ENCODE results near the gene ELFN1.

Gene ELFN1

DNA sequence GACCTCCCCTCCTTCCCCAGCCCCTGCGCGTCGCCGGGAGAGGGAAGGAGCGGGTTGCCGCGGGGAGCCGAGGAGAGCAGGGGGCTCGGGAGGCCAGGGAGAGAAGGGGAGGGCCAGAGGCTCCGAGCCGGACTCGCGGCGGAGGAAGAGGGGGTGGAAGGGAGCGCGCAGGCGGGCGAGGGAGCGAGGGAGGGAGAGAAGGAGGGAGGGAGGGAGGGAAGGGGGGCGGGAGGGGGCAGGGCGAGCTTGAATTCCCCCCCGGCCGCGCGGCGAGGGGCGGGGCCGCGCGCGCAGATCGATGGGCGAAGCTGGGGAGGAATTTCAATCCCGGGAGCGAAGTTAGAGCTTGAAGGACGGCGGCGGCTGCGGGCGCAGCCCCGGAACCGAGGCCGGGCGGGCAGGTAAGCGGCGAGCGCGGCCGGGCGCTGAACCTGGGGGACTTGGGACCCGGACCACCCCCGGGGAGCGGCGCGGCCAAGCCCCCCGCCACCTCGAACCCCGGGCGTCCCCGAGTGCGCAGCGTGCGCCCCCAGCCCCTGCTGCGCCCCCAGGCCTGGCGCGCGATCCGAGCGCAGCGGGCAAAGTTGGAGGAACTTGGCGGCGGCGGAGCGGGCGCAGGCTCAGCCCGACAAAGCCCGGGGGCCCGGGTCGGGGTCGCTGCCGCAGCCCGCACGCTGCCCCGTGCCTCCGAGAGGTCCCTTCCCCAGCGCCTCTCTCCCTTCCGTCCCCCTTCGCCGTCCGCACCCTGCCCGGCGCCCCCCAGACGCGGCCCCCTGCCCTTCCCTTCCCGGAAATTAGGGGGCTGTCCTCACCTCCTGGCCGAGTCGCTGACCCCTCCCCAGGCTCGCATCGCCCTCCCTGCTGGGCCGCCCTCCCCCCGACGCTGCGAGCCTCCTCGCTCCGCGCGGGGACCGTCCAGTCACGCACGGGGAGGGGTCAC lies at the start of gene ELFN1:
ELFN1 (plus strand) TSS at position 324 of the 940 bp plus-strand sequence. CDS start 74,320 bp downstream, outside the sequence.
- DNase-seq (ENCODE audit: low read depth in 2 of 2) = no peak

DNA sequence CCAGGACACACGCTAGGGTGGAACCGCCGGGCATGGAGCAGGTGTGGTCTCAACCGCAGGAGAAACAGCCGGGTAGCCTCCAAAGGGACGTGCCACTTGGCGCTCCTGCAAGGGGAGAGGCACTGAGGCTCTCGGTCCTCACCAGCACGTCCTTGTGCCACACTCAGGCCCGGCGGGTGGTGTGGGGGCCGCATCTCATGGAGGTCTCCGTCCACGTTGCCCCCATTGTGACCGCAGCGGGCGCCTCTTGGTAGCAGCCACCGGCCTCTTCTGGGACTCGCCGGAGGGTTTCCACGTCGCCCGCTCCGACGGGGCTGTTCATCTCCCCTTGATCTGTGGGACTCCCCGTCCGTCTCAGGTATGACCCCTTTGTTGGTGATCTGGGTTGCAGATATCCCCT lies 49.2 kb upstream of the ELFN1 start:
- no peak for DNase-seq (ENCODE audit: low read depth in 2 of 2)

DNA sequence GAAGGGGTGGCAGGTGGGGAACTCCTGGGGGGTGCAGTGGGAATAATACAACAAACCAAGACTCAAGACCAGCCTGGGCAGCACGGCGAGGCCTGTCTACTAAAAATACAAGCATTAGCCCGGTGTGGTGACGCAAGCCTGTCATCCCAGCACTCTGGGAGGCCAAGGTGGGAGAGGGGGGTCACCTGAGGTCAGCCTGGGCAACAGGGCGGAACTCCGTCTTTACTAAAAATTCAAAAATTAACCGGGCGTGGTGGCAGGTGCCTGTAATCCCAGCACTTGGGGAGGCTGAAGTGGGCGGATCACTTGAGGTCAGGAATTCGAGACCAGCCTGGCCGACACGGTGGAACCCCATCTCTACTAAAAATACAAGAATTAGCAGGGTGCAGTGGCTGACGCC lies 48.4 kb upstream of the ELFN1 start:
- DNase-seq (ENCODE audit: low read depth in 2 of 2) = no peak

DNA sequence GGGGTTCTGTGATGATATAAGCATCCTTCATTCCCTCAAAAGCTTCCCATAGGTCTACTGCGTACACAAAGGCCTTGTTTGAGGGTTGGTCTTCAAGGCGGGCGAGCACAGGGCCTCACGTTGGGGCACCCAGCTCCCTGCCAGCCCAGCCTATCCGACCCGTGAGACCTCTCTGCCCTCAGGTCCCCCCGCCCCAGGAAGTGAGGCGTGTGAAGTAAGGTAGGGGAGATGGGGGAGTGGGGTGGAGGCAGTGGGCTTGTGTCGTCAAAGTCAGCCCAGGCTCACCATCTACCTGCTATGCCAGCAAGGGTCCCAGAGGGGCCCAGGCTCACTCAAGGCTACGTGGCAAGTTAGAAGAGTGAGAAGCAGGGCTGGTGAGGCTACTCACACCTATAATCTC lies 47.6 kb upstream of the ELFN1 start:
- DNase-seq (ENCODE audit: low read depth in 2 of 2) = no peak

DNA sequence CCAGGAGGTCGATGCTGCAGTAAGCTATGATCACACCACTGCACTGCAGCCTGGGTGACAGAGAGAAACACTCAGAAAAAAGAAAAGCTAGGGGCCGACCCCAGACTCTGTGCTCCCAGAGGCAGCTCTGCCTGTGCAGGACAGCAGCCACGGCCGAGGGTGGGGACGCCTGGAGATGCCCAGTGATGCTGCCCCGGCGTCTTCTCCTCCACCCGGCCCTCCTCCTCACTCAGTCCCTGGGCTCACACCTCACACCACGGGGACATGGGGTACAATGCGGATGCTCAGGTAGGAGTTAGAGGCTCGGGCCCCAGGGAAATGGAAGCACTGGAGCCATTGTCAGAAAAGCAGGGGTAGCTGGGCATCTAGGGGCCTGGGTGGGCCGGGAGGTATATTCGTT lies 46.3 kb upstream of the ELFN1 start:
- DNase-seq (ENCODE audit: low read depth in 2 of 2) = no peak

DNA sequence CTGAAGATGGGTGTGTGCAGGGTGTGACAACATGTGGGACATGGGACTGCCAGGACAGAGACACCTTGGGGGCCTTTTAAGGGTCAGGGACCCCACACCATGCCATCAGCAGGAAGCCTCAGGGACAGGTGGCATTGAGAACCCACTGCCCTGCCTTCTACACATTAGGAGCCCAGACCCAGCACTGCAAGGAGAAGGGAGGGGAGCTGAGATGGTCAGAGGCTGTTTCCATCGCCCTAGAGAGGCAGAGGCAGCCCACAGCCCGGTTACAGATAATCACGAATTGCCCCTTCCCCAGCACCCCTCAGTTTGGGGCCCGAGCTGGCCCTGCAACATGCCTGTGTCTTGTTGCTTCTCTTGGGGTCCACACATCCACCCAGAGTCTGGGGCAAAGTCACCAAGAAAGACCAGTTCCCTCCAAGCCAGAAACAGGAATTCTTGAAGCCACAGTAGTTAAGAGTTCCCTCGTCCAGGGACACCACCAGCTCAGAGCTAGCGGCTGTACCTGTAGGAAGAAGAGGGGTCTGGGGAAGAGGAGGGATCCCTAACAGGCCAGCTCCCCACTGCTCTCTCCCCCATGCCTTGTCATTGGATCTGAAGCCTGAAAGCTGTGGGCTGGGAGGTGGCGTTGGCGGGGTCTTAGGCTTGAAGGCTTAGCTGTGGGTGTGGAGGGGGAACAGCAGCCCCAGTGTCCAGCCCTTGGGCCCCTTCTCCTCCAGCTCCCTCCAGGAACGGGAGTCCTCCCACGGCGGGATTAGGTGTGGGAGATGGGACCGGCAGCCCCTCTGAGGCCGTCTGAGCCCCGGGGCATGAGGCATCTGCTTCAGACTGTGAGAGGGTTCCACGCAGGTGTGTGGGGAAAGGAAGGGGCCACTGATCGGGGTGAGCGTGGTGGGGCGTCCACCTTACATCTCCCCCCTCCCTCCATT lies 44.8 kb upstream of the ELFN1 start:
- no peak for DNase-seq (ENCODE audit: low read depth in 2 of 2)

DNA sequence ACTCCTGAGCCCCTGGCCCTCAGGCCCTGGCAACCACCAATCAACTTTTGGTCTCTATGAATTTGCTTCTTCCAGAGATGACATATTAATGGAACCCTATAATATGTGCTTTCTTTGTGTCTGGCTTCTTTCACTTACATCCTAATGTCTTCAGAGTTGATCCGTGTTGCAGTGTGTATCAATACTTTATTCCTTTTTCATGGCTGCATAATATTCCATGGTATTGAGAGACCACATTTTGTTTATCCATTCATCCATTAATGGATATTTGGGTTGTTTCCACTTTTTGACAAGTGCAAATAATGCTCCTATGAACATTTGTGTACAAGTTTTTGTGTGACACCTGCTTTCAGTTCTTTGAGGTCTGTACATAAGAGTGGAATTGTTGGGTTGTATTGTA lies 43.3 kb upstream of the ELFN1 start:
- DNase-seq (ENCODE audit: low read depth in 2 of 2) = no peak

DNA sequence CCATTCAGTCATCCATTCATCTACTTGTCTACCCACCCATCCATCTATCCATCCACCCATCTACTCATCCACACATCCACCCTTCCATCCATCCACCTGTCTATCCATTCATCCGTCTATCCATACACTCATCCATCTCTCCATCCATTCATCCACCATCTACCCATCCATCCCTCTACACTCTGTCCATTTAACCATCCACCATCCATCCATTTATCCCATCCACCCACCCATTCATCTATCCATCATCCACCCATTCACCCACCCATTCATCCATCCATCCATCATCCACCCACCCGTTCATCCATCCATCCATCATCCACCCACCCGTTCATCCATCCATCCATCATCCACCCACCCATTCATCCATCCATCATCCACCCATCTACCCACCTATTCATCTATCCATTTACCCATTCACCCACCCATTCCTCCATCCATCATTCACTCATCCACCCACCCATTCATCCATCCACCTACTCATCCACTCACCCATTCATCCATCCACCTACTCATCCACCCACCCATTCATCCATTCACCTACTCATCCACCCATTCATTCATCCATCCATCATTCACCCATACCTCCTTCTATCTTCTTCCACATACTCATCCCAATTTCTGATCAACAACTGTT lies 39.3 kb upstream of the ELFN1 start:
- no peak for DNase-seq (ENCODE audit: low read depth in 2 of 2)

DNA sequence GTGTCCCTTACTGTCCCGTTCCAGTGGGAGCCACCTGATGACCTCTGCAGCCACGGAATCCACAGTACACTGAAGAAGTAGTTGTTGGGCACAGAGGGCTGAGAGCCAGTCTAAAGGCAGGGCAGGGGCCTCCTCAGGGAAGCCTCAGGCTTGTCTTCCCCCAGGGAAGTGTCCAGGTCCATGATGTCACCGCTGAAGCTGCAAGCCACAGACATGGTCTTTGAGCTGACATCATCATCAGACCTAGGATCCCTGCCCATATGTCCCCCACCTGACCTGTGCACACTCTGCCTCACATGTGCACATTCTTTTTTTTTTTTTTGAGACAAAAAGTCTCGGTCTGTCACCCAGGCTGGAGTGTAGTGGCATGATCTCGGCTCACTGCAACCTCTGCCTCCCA lies 38.4 kb upstream of the ELFN1 start:
- no peak for DNase-seq (ENCODE audit: low read depth in 2 of 2)

DNA sequence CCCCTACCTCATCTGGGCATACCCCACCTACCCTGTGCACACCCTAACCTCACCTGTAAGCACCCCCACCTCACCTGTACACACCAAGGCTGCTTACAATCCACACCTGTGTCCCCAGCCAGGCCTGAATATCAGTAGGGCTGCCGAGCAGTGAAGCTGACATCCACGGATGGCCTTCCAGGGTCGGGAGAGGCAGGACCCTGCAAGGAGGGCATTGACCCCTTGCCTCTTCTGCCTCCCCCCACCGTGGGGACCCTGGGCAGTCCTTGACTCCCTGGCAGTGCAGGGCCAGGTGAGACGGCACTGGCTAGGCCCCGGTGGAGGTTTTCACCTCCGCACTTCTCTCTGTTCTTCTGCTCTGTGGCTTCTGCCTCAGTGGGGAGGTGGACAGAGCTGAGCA lies 37.6 kb upstream of the ELFN1 start:
- DNase-seq (ENCODE audit: low read depth in 2 of 2) = no peak

DNA sequence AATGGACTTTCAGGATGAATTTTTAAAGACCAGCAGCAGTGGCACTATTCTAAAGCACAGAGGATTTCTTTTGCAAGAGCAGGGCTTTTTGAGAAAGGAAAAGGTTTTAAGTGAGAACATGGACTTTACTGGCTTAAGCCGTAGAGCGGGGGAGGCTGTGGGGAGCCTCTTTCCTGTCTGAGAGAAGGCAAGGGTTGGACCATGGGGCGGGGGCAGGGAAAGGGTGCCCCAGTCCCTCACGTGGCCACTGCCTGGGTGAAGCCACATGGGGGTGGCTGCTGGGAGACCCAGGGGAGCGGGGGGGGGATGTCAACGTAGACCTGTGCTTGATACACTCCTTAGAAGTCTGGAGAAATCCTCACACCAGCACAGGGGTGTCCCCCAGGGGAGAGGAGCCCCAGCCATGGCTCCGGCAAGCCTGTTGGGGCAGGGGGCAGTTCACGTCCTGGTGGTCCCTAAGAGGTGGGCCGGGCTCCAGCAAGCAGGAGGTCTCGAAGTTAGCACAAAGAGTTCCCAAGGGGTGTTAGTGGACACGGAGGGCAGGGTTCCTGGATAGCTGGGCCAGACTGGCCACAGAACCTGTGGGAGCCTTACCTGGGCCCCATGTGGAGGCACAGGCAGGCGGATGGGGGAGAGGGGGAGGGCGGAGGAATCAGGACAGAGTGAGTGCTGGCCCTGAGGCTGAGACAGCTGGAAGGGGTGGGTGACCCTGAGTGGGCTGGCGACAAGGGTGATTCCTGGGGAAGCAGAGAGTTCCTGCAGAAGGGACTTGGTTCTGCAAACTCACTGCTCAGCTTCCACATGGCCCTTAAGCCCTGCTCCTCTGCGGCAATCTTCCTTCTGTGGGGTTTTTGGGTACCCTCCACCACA lies 36.9 kb upstream of the ELFN1 start:
- no peak for DNase-seq (ENCODE audit: low read depth in 2 of 2)

DNA sequence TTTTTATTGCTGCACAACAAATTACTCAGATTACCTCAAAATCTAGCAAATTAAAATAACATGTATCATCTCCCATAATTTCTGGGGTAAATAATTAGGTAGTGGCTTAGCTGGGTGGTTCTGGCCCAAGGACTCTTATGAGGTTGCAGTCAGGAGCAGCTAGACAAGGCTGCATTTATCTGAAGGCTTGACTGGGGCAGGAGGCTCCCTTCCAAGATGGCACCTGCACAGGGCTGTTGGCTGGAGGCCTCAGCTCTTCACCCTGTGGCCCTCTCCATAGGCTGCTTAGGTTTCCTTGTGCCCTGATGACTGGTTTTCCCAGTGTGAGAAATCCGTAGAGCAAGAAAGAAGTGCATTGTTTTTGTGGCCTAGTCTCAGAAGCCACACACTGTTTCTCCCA lies 34.7 kb upstream of the ELFN1 start:
- DNase-seq (ENCODE audit: low read depth in 2 of 2) = no peak

DNA sequence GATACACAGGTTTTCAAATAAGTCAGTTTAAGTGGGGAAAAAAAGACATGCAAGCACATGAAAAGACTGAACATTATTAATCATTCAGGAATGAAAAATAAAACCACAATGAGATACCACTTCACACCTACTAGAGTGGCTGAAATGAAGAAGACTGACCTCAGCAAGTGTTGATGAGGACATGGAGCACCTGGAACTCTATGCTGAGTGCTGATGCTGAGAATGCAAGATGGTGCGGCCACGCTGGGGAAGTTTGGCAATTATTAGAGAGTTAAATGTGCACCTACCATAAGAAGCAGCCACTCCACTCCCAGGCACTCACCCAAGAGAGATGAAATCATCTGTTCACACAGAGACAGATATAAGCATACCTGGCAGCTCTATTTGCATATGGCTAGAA lies 32.9 kb upstream of the ELFN1 start:
- no peak for DNase-seq (ENCODE audit: low read depth in 2 of 2)

DNA sequence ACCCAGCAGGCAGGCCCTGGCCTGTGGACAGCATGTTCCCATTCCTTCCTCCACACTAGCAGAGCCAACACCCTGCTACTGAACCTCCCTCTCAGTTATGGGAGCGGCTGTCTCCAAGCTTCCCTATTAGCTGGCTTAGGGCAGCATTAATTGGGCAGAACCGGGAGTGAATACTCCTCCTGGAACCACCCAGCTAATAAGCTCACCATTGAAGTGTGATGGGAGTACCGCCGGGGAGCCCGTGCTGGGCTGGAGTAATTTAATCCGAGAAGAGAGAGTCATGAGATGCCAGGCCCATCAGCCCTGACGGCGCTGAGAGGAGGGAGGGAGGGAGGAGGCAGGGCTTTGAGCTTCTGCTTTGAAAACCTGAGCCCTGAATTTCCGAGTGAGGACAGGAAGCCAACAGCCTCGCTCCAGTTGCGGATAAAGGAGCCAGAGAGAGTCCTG lies 31.8 kb upstream of the ELFN1 start:
- no peak for DNase-seq (ENCODE audit: low read depth in 2 of 2)

DNA sequence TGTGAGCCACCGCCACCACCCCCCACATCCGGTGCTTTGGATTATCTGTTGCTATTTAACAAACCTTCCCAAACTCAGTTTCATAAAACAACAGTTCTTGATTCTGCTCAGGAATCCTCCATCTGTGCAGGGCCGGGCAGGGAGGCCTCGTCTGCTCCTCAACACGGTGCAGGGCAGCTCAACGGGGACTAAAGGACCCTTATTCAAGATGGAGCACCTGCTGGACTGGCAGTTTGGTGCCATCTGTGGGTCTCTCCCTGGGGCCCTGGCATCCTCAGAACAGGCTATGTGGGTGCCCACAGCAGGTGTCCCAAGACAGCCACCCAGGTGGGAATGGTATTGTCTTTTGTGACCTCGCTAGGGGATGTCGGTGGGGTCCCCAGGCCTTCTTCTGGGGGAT lies 31.0 kb upstream of the ELFN1 start:
- DNase-seq (ENCODE audit: low read depth in 2 of 2) = no peak

DNA sequence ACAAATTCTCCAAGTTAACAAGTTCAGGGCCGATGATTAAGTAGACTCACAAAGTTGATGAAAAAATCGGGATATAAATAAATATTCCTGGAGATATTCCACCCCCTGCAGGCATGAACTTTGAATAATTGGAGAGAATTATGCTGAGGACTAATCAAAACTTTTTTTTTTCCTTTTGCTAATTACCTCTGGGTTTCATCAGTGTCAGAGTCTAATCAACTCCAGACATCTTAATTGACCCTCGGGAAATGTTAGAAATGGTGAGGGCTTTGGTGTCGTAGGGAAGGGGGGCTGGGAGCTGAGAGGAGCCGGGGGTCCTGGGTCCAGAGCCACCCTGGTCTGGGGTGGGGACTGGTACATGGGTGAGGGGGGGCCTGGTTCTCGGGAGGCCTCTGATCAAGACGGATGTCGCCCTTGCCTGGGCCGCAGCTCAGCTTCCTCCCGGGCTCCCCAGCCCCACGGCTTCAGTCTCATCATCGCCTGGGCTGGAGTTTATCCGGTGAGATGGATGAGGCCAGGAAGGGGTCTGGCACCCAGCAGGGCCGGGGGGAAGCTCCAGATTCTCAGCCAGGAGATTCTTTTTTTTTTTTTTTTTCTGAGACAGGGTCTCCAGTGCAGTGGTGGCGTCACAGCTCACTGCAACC lies 30.4 kb upstream of the ELFN1 start:
- no peak for DNase-seq (ENCODE audit: low read depth in 2 of 2)

DNA sequence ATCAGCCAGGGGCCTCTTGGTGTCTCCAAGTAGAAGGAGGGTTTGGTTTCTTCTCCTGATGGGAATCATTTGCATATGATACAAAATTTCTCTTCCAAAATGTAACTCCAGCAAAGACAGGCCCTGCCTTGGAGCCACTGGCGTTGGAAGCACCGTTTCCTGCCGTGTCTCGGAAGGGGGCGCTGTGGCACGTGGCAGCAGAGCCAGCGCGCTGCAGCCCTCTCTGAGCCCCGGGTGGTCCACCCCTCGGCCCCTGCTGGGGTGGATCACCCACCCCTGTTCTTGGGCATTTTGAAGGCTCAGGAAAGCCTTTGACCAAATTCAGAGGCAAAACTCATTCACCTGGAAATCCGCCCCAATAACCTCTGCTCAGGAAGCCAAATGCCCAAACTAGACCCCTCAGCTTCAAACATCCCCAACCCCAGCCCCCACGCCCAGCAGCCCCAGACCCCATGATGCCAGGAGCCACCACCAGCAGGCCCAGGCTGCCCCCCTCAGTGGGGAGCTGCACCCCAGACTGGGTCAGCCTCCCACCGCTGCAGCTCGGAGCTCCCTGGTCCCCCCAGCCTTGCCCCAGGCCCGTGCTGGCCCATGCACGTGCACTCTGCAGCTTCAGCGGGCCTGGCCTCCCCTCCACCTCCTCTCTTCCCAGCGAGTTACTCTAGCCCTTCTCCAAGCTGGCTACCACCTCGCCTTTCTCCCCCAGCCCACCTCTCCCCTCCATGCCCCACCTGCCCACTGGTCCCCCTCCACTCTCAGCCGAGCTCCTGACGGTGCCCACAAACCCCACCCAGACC lies 29.5 kb upstream of the ELFN1 start:
- no peak for DNase-seq (ENCODE audit: low read depth in 2 of 2)

DNA sequence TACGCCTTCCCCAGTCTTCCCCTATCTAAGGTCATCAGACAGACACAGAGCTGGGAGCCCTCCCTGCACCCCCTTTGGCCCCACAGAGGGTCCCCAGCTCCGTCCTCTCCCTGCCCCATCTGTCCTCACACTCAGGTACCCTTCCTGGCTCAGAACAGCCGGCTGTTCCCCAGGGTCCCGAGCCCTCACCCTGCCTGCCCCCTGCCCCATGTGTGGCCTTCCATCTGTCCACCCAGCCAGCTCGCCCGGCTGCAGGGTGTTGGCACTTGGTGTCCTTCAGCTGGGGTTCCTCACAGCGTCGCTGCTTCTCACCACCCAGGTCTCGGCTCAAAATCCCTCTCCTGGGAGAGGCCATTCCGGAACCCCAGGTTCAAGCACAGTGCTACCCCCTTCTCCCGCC lies 28.9 kb upstream of the ELFN1 start:
- DNase-seq (ENCODE audit: low read depth in 2 of 2) = no peak

DNA sequence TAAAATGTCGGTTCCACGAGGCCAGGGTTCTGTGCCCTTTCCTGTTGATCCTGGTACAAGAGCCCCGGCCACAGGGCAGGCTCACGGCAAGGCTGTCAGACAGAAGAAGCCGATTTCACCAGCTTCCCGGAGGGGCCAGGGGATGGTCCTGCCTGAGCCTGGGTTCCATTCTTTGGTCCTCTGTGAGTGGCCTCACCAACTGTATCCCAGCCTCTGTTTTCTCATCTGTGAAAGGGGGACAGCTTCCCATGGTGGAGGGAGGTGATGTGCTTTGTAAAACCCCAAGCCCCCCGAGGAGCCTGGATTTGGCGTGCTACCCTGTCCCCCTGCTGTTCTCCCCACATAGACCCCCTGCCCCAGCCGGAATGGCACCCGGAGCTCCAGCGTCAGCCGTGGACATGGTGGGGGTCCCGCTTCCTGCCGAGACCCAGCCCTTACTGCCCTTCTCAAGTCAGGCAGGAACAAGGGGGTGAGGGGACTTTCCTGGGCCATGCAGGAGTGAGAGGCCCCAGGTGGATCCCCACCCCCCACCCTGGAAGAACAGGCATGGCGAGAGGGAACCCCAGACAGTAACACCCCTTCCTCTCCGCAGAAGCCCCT lies 28.3 kb upstream of the ELFN1 start:
- no peak for DNase-seq (ENCODE audit: low read depth in 2 of 2)
